NT2/D1 (cell line): Measurements from ENCODE around the gene ALDH1L2.

Experiments
- SUZ12 ChIP-seq: IDR thresholded peaks from 2 replicates; pipeline ENCODE4 v1.6.1; 2011; ENCODE audit not compliant: insufficient read length, insufficient read depth; ENCODE audit errors: extremely low read depth
- YY1 ChIP-seq: IDR thresholded peaks from 2 replicates; pipeline ENCODE4 v1.6.1; 2011; ENCODE audit not compliant: insufficient read length, insufficient read depth
- ZNF274 ChIP-seq: IDR thresholded peaks from 2 replicates; pipeline ENCODE4 v1.6.1; 2011; ENCODE audit warnings: mild to moderate bottlenecking, low read depth, low read length

GRCh38 chr12:105040476-105040875 is 43.8 kb downstream of the ALDH1L2 start:
- TF ChIP-seq YY1 (no peak), SUZ12 (no peak), ZNF274 (no peak)
